Right atrium auricular region (tissue), 2 donors: ENCODE results near the gene SYT13. TPM values are rescaled to one million over a fixed set of nuclear protein-coding genes. Genes with fewer than 3 reads are reported as not detected.

ENCODE experiments used
- DNase-seq: peaks from one replicate; pipeline ENCODE4 v3.0.0-alpha.2; 2019; ENCODE audit warnings: low spot score
- H3K27ac ChIP-seq, 2 donors: fragments of 200-600 bp; sonication (generic); 1 replicate in 1 of 2; 2 replicates in 1 of 2; pipeline ENCODE4 v1.5.1; 2016 to 2019
- H3K27me3 ChIP-seq, 2 donors: fragments of 200-600 bp; sonication (generic); one replicate each; pipeline versions ENCODE4 v1.5.1 to v1.6.0; 2017 to 2019
- H3K36me3 ChIP-seq: fragments of 200-600 bp; sonication (generic); one replicate; pipeline ENCODE4 v1.5.1; 2016
- H3K4me1 ChIP-seq, 2 donors: fragments of 200-600 bp; sonication (generic); one replicate each; pipeline versions ENCODE4 v1.5.1 to v1.6.0; 2017 to 2019
- H3K4me3 ChIP-seq, 2 donors: fragments of 200-600 bp; sonication (generic); 1 replicate in 1 of 2; 2 replicates in 1 of 2; pipeline ENCODE4 v1.5.1; 2017 to 2019; ENCODE audit warnings: mild to moderate bottlenecking in 1 of 2, moderate library complexity in 1 of 2
- H3K9me3 ChIP-seq, 2 donors: fragments of 200-600 bp; sonication (generic); one replicate each; pipeline ENCODE4 v1.5.1; 2019
- CTCF ChIP-seq, 2 donors: fragments of 200-600 bp; sonication (generic); IDR thresholded peaks; one replicate each; pipeline ENCODE4 v1.5.1; 2019; ENCODE audit warnings: antibody characterized with exemption in 2 of 2
- total RNA-seq, 2 donors: library from RNA; depleted of rRNA; stranded (reverse); fragments of >200 nt; gene quantifications; one replicate each; pipeline ENCODE4 v1.1.0, GENCODE V29; 2016

The SYT13 gene
- total RNA-seq, 2 donors from 2014 or later = 9.9 to 11.4 TPM

- peak; percentile 13 for DNase-seq
- H3K4me3 ChIP-seq = no peak overlapping the region
- H3K27me3 ChIP-seq = peaks cover 0 to 13% of the 10 kb centered on the region in 2 donors
- TF ChIP-seq CTCF (IDR thresholded peaks at IDR 0.05) = no peak
- no peak overlapping the region for H3K27ac ChIP-seq
- peaks cover 0 to 7% of the 10 kb centered on the region in 2 donors for H3K4me1 ChIP-seq
- H3K9me3 ChIP-seq = peaks cover 0 to 4% of the 10 kb centered on the region in 2 donors
- H3K36me3 ChIP-seq = no peaks in the 10 kb centered on the region
These were observed 3.2 kb upstream of the SYT13 start for GRCh38 chr11:45289369-45289768.

- no peak for TF ChIP-seq CTCF (IDR thresholded peaks at IDR 0.05)
- Histone ChIP-seq H3K4me3 (no peak overlapping the region), H3K27me3 (peaks cover 0 to 13% of the 10 kb centered on the region in 2 donors), H3K36me3 (no peaks in the 10 kb centered on the region), H3K9me3 (peaks cover 0 to 4% of the 10 kb centered on the region in 2 donors), H3K27ac (no peak overlapping the region), H3K4me1 (peaks cover 0 to 7% of the 10 kb centered on the region in 2 donors)
- DNase-seq = peak; percentile 34
These were observed 2.2 kb upstream of the SYT13 start for GRCh38 chr11:45288339-45288738.

GRCh38 chr11:45287316-45287903, 1.3 kb upstream of the SYT13 start:
- Histone ChIP-seq H3K27ac (no peak overlapping the region), H3K4me3 (no peak overlapping the region), H3K27me3 (peaks cover 0 to 13% of the 10 kb centered on the region in 2 donors)

GRCh38 chr11:45285250-45285828, 802 bp downstream of the SYT13 start:
- DNase-seq = no peak
- Histone ChIP-seq H3K4me3 (peak overlapping the region; percentile 41 to 43), H3K27ac (no peak overlapping the region), H3K4me1 (peaks cover 0 to 7% of the 10 kb centered on the region in 2 donors), H3K36me3 (no peaks in the 10 kb centered on the region), H3K9me3 (peaks cover 0 to 4% of the 10 kb centered on the region in 2 donors), H3K27me3 (peaks cover 0 to 13% of the 10 kb centered on the region in 2 donors)
- no peak for TF ChIP-seq CTCF (IDR thresholded peaks at IDR 0.05)

More at GRCh38 chr11:45287316-45287903, 1.3 kb upstream of the SYT13 start:
- DNase-seq = peak; percentile 23
- Histone ChIP-seq H3K4me1 (peaks cover 0 to 7% of the 10 kb centered on the region in 2 donors), H3K9me3 (peaks cover 0 to 4% of the 10 kb centered on the region in 2 donors), H3K36me3 (no peaks in the 10 kb centered on the region)
- TF ChIP-seq CTCF (IDR thresholded peaks at IDR 0.05) = no peak

- H3K4me3 ChIP-seq = no peak overlapping the region
- peaks cover 0 to 13% of the 10 kb centered on the region in 2 donors for H3K27me3 ChIP-seq
- H3K36me3 ChIP-seq = no peaks in the 10 kb centered on the region
These were observed 4.1 kb downstream of the SYT13 start for GRCh38 chr11:45282081-45282480.

More at GRCh38 chr11:45282081-45282480, 4.1 kb downstream of the SYT13 start:
- Histone ChIP-seq H3K4me1 (peaks cover 0 to 7% of the 10 kb centered on the region in 2 donors), H3K27ac (no peak overlapping the region), H3K9me3 (no peaks in the 10 kb centered on the region)
- no peak for DNase-seq
- no peak for TF ChIP-seq CTCF (IDR thresholded peaks at IDR 0.05)
